ENCODE data around the gene KRTAP11-1.

Gene KRTAP11-1

GRCh38 chr21:30880914-30881313, 466 bp downstream of the KRTAP11-1 start:
- no peak for DNase-seq (ENCODE audit: low read depth in 2 of 2)
- TF ChIP-seq, protein P1, sequence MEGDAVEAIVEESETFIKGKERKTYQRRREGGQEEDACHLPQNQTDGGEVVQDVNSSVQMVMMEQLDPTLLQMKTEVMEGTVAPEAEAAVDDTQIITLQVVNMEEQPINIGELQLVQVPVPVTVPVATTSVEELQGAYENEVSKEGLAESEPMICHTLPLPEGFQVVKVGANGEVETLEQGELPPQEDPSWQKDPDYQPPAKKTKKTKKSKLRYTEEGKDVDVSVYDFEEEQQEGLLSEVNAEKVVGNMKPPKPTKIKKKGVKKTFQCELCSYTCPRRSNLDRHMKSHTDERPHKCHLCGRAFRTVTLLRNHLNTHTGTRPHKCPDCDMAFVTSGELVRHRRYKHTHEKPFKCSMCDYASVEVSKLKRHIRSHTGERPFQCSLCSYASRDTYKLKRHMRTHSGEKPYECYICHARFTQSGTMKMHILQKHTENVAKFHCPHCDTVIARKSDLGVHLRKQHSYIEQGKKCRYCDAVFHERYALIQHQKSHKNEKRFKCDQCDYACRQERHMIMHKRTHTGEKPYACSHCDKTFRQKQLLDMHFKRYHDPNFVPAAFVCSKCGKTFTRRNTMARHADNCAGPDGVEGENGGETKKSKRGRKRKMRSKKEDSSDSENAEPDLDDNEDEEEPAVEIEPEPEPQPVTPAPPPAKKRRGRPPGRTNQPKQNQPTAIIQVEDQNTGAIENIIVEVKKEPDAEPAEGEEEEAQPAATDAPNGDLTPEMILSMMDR (IDR thresholded peaks at IDR 0.05; ENCODE audit: low read depth, low read length) = no peak
- H3K4me3 ChIP-seq (replicated peaks in 1 of 2; ENCODE audit: low read depth in 2 of 2, low read length in 2 of 2) = no peak overlapping the region

- TF ChIP-seq, protein P1 (IDR thresholded peaks at IDR 0.05; ENCODE audit: low read depth, low read length) = no peak
- no peak for DNase-seq (ENCODE audit: low read depth in 2 of 2)
- no peak overlapping the region for H3K4me3 ChIP-seq (replicated peaks in 1 of 2; ENCODE audit: low read depth in 2 of 2, low read length in 2 of 2)
These were observed 6.9 kb downstream of the KRTAP11-1 start for GRCh38 chr21:30874526-30874925.

DNA sequence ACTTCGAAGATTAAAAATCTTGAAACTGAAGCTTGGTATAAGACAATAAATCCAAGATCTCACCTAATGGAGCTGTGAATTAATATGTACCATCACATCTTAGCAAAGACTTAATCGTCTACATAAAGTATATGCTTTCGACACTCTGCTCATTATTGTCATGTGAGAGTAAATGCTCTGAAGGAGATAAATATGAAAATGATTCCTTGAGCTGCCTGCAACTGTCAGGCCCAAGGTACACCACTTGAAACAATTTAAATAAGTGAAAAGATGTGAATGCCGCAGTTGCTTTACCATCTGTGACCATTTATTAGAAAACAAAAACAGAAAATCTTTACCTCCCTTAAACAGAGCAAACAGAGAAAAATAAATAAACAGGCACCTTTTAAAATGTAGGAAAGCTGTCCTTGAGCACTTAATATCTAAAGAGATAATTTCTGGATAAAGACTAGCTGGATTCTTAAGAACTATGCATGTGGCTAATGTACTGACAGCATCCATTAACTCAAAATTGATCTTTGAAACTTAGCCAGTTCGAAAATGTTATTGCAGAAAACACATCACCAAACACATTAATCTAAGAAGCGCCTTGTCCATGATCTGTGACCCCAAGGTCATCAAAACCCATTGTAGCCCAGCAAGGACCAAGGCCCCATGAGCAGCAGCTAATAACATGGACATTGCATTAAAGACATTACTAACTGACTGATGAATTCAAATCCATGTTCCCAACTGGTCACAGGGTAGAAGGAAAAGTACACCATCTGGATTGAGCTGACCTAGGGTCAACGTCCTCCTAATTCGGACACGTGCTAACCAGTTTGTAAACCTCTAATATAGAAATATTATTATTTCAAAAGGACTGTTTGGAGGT, 33.5 kb downstream of the KRTAP11-1 start:
- no peak overlapping the region for H3K4me3 ChIP-seq (replicated peaks in 1 of 2; ENCODE audit: low read depth in 2 of 2, low read length in 2 of 2)
- TF ChIP-seq, protein P1 (IDR thresholded peaks at IDR 0.05; ENCODE audit: low read depth, low read length) = no peak
- no peak for DNase-seq (ENCODE audit: low read depth in 2 of 2)

DNA sequence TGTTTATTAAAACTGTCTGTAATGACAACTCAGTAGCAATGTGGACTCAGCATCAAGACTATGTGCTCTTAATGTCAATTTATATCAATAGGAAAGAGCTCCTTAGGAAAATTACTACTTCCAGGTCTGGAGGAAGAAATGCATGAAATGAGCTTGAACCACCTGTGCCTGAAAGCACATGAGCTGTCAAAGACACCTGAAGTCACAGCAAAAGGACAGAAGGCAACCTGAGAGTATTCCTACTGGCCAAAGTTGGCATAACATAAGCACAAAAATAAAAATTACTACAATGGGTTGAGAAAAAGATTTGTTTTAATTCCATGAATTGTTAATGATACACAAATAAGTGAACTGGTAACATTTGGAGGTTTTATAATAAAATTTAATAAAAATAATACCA, 38.4 kb downstream of the KRTAP11-1 start:
- TF ChIP-seq, protein P1 (IDR thresholded peaks at IDR 0.05; ENCODE audit: low read depth, low read length) = no peak
- DNase-seq (ENCODE audit: low read depth in 2 of 2) = no peak
- no peak overlapping the region for H3K4me3 ChIP-seq (replicated peaks in 1 of 2; ENCODE audit: low read depth in 2 of 2, low read length in 2 of 2)

DNA sequence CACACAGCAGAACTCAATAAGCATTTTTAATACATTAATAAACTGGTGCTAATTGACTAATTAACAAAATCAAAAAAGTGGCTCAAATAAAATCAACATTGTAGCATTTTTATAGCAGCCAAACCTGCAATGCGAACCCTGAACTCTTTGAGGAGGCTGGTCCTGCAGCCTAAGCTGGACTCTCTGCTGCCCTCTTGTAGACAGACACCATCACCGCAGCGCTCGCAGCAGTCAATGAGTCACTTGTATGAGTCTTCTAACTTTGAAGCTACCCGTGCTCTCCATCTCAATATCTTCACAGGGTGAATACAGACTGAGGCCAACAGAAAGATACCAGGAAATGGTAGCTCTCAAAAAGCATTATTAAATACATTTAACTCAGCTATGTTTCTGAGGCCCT, 42.1 kb downstream of the KRTAP11-1 start:
- TF ChIP-seq, protein P1 (IDR thresholded peaks at IDR 0.05; ENCODE audit: low read depth, low read length) = peak; percentile 27
- DNase-seq (ENCODE audit: low read depth in 2 of 2) = peak in 1 of 2 donors; percentile 28
- H3K4me3 ChIP-seq (replicated peaks in 1 of 2; ENCODE audit: low read depth in 2 of 2, low read length in 2 of 2) = no peak overlapping the region

GRCh38 chr21:30838536-30838935, 42.8 kb downstream of the KRTAP11-1 start:
- no peak for DNase-seq (ENCODE audit: low read depth in 2 of 2)
- no peak overlapping the region for H3K4me3 ChIP-seq (replicated peaks in 1 of 2; ENCODE audit: low read depth in 2 of 2, low read length in 2 of 2)
- TF ChIP-seq, protein P1 (IDR thresholded peaks at IDR 0.05; ENCODE audit: low read depth, low read length) = no peak

Measured in cardiac fibroblast (primary cell).